OCI-LY3 (cell line): Measurements from ENCODE around the gene HHAT.

Source experiments
- H2AFZ ChIP-seq: fragments of 200-600, 300-600 bp; shearing (Covaris generic); 2 replicates; pipeline ENCODE4 v1.6.0; 2014; ENCODE audit warnings: antibody characterized with exemption, low read depth, low read length
- H3K27ac ChIP-seq: fragments of 200-600, 300-600 bp; sonication (generic); 2 replicates; pipeline ENCODE4 v1.5.1; 2014; ENCODE audit warnings: mild to moderate bottlenecking, low read length, moderate library complexity, mixed read lengths
- H3K27me3 ChIP-seq: fragments of 200-600, 300-600 bp; sonication (generic); 2 replicates; pipeline ENCODE4 v1.6.1; 2014; ENCODE audit warnings: low read depth, low read length, mixed read lengths
- H3K36me3 ChIP-seq: fragments of 200-600, 300-600 bp; sonication (generic); replicated peaks from 2 replicates; pipeline ENCODE3; 2014; ENCODE audit warnings: low read depth, low read length, mixed read lengths
- H3K4me1 ChIP-seq: fragments of 300-600, 200-600 bp; sonication (generic); 2 replicates; pipeline ENCODE4 v1.6.1; 2014; ENCODE audit warnings: low read length, mixed read lengths
- H3K4me2 ChIP-seq: fragments of 200-600, 300-600 bp; sonication (generic); 2 replicates; pipeline ENCODE4 v1.6.1; 2014; ENCODE audit warnings: low read length, mixed read lengths
- H3K4me3 ChIP-seq: fragments of 300-600, 200-600 bp; sonication (generic); 2 replicates; pipeline ENCODE4 v1.5.1; 2014; ENCODE audit warnings: antibody characterized with exemption, mild to moderate bottlenecking, low read length, moderate library complexity
- H3K79me2 ChIP-seq: fragments of 300-600, 200-600 bp; shearing (Covaris generic); 2 replicates; pipeline ENCODE4 v1.6.1; 2014; ENCODE audit warnings: mild to moderate bottlenecking, low read length, mixed read lengths
- H3K9ac ChIP-seq: fragments of 300-600, 200-600 bp; shearing (Covaris generic); 2 replicates; pipeline ENCODE4 v1.6.0; 2014; ENCODE audit warnings: mild to moderate bottlenecking, low read length, moderate library complexity
- H3K9me3 ChIP-seq: fragments of 200-600, 300-600 bp; shearing (Covaris generic); 2 replicates; pipeline ENCODE4 v1.6.1; 2014; ENCODE audit warnings: low read length, mixed read lengths; ENCODE audit not compliant: insufficient read depth
- H4K20me1 ChIP-seq: fragments of 200-600, 300-600 bp; sonication (generic); 2 replicates; pipeline ENCODE4 v1.6.1; 2016; ENCODE audit warnings: low read length, mixed read lengths; ENCODE audit not compliant: insufficient read depth
- EZH2phosphoT487 ChIP-seq: fragments of 200-600 bp; shearing (Covaris generic); IDR thresholded peaks from 2 replicates; pipeline ENCODE4 v1.6.1; 2018; ENCODE audit warnings: antibody characterized with exemption, mixed run types, low read depth
- TF ChIP-seq, protein P1 (sequence below): fragments of 200-600, 300-600 bp; sonication (generic); IDR thresholded peaks from 2 replicates; pipeline ENCODE4 v1.5.1; 2014; ENCODE audit warnings: antibody characterized with exemption, low read length, low read depth

HHAT gene

DNA sequence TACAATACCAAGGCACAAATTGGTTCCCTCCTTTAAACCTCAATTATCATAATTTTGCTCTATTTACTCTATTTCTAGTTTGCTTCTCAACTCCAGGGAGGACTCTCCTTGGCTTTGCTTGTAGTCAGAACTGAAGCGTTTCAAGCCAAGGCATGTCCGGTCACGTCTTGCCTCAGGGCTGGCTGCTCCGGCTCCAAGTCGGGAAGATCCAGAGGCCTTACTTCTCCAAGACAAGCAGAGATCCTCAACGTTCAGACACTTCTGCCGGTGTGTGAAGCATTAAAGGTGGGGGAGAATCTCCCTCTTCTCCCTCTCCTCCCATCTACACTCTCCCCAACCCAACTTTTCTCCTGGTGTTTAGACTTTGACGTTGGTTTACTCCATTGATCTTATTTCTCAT, 7.2 kb upstream of the HHAT start:
- Histone ChIP-seq H3K79me2 (no peaks in the 10 kb centered on the region), H3K4me1 (no peaks in the 10 kb centered on the region), H4K20me1 (no peaks in the 10 kb centered on the region), H3K36me3 (no peaks in the 10 kb centered on the region), H2AFZ (no peak overlapping the region), H3K9me3 (no peaks in the 10 kb centered on the region), H3K27me3 (peaks cover 7% of the 10 kb centered on the region; the same call in 1 of the 2 replicates), H3K9ac (no peak overlapping the region), H3K4me2 (no peak overlapping the region), H3K4me3 (no peak overlapping the region), H3K27ac (no peak overlapping the region)
- TF ChIP-seq, protein P1, sequence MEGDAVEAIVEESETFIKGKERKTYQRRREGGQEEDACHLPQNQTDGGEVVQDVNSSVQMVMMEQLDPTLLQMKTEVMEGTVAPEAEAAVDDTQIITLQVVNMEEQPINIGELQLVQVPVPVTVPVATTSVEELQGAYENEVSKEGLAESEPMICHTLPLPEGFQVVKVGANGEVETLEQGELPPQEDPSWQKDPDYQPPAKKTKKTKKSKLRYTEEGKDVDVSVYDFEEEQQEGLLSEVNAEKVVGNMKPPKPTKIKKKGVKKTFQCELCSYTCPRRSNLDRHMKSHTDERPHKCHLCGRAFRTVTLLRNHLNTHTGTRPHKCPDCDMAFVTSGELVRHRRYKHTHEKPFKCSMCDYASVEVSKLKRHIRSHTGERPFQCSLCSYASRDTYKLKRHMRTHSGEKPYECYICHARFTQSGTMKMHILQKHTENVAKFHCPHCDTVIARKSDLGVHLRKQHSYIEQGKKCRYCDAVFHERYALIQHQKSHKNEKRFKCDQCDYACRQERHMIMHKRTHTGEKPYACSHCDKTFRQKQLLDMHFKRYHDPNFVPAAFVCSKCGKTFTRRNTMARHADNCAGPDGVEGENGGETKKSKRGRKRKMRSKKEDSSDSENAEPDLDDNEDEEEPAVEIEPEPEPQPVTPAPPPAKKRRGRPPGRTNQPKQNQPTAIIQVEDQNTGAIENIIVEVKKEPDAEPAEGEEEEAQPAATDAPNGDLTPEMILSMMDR = no peak
- no peak for TF ChIP-seq EZH2phosphoT487

DNA sequence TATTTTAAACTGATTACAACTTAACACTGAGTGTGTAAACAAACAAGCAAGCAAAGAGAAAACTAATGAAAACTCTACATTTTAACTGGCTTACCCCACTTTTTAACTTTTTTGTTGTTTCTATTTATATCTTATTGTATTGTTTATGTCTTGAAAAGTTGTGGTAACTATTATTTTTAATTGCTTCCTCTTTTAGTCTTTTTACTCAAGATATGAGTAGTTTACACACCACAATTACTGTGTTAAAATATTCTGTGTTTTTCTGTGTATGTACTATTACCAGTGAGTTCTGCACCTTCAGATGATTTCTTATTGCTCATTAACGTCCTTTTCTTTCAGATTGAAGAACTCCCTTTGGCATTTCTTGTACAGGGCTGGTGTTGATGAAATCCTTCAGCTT, 4.7 kb upstream of the HHAT start:
- no peaks in the 10 kb centered on the region for H4K20me1 ChIP-seq
- no peak overlapping the region for H3K9ac ChIP-seq
- H3K36me3 ChIP-seq = no peaks in the 10 kb centered on the region
- no peaks in the 10 kb centered on the region; the same call in 1 of the 2 replicates for H3K27me3 ChIP-seq
- no peak overlapping the region for H3K27ac ChIP-seq
- peaks cover 9% of the 10 kb centered on the region for H3K4me1 ChIP-seq
- no peak overlapping the region for H3K4me2 ChIP-seq
- no peaks in the 10 kb centered on the region for H3K9me3 ChIP-seq
- no peak overlapping the region for H3K4me3 ChIP-seq
- H3K79me2 ChIP-seq = no peaks in the 10 kb centered on the region
- no peak for TF ChIP-seq EZH2phosphoT487
- TF ChIP-seq, protein P1 = no peak
- no peak overlapping the region for H2AFZ ChIP-seq

DNA sequence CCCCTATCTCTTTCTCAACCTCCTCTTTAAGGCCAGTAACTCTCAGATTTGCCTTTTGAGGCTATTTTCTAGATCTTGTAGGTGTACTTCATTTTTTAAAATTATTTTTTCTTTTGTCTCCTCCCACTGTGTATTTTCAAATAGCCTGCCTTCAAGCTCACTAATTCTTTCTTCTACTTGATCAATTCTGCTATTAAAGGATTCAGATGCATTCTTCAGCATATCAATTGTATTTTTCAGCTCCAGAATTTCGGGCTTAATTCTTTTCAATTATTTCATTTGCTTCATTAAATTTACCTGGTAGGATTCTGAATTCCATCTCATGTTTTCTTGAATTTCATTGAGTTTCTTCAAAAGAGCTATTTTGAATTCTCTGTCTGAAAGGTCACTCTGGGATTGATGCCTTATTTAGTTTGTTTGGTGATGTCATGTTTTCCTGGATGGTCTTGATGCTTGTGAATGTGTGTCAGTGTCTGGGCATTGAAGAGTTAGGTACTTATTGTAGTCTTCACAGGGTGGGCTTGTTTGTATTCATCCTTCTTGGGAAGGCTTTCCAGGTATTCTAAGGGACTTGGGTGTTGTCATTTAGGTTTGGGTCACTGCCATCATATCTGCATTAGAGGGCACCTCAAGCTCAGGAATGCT, 3.6 kb upstream of the HHAT start:
- Histone ChIP-seq H3K4me2 (no peak overlapping the region), H3K4me3 (no peak overlapping the region), H3K9me3 (no peaks in the 10 kb centered on the region), H3K36me3 (no peaks in the 10 kb centered on the region), H4K20me1 (no peaks in the 10 kb centered on the region), H3K27ac (no peak overlapping the region), H3K27me3 (no peaks in the 10 kb centered on the region; the same call in 1 of the 2 replicates), H3K9ac (no peak overlapping the region), H2AFZ (no peak overlapping the region), H3K4me1 (peaks cover 12% of the 10 kb centered on the region), H3K79me2 (no peaks in the 10 kb centered on the region)
- TF ChIP-seq, protein P1 = no peak
- no peak for TF ChIP-seq EZH2phosphoT487

DNA sequence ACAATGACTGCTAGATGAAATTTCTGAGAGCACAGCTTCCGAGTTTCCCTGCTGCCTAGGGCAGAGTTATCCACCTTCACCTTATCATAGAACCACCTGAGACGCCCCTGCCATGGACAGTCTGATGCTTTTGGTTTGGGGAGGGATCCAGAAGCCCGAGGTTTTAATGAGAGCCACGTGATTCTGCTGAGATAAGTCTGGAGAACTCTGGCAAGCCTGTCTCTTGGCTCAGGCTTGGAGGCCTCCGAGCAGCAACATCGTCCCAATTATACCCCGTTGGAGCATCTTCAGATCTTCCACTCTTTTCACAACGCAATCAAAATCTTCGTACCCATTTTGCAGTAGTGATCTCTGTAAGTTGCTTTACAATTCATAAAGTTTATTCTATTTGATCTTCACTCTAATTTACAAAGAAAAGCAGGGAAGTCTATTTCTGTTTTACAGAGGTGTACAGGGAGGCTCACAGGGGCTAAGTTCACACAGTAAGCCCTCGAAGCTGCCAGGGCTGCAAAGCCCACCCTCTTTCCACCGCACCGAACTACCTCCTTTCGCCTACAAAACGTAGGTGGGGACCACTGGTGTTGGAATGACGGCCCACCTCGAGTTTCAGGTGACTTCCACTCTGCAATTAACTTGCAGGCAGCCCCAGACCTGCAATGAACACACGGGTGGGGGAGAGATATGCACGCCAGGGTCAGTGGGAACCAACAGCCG, 513 bp upstream of the HHAT start:
- Histone ChIP-seq H4K20me1 (no peaks in the 10 kb centered on the region), H3K9ac (peak overlapping the region; percentile 85), H3K4me3 (peak overlapping the region; percentile 84), H3K36me3 (no peaks in the 10 kb centered on the region), H3K4me2 (peak overlapping the region; percentile 95), H2AFZ (peak overlapping the region; percentile 98), H3K27ac (peak overlapping the region; percentile 67), H3K79me2 (no peaks in the 10 kb centered on the region), H3K4me1 (peaks cover 27% of the 10 kb centered on the region), H3K9me3 (no peaks in the 10 kb centered on the region), H3K27me3 (no peaks in the 10 kb centered on the region; the same call in 1 of the 2 replicates)
- TF ChIP-seq, protein P1 = no peak
- no peak for TF ChIP-seq EZH2phosphoT487
